Loucy (cell line): ENCODE measurements around the gene POP5.

Experiments used
- H2AFZ ChIP-seq: fragments of 200-600 bp; sonication (generic); 2 replicates; pipeline ENCODE4 v1.6.0; 2016; ENCODE audit warnings: antibody characterized with exemption, mild to moderate bottlenecking, low read length, moderate library complexity
- H3F3A ChIP-seq: fragments of 200-600 bp; 2 replicates; pipeline ENCODE4 v1.6.0; 2016; ENCODE audit warnings: antibody characterized with exemption, low read depth, mild to moderate bottlenecking
- H3K27me3 ChIP-seq: fragments of 200-600 bp; sonication (generic); 2 replicates; pipeline ENCODE4 v1.6.1; 2014; ENCODE audit warnings: low read length, mild to moderate bottlenecking; ENCODE audit not compliant: insufficient read depth, poor library complexity, severe bottlenecking
- H3K36me3 ChIP-seq: fragments of 200-600 bp; sonication (generic); 2 replicates; pipeline ENCODE4 v1.6.1; 2016; ENCODE audit warnings: low read length; ENCODE audit not compliant: insufficient read depth
- H3K4me1 ChIP-seq: fragments of 200-600 bp; sonication (generic); 2 replicates; pipeline ENCODE4 v1.5.1; 2014; ENCODE audit warnings: low read length, mild to moderate bottlenecking; ENCODE audit not compliant: insufficient read depth, poor library complexity, severe bottlenecking
- H3K4me2 ChIP-seq: fragments of 200-600 bp; sonication (generic); 2 replicates; pipeline ENCODE4 v1.6.0; 2014; ENCODE audit warnings: antibody characterized with exemption, low read length, low read depth, mild to moderate bottlenecking; ENCODE audit not compliant: poor library complexity, severe bottlenecking
- H3K4me3 ChIP-seq: fragments of 200-600 bp; sonication (generic); 2 replicates; pipeline ENCODE4 v1.5.1; 2014; ENCODE audit warnings: low read length, mild to moderate bottlenecking, mixed read lengths; ENCODE audit not compliant: poor library complexity, severe bottlenecking
- H3K79me2 ChIP-seq: fragments of 200-600 bp; sonication (generic); 2 replicates; pipeline ENCODE4 v1.6.1; 2014; ENCODE audit warnings: low read length; ENCODE audit not compliant: insufficient read depth
- H3K9ac ChIP-seq: fragments of 200-600 bp; sonication (generic); 2 replicates; pipeline ENCODE4 v1.6.0; 2014; ENCODE audit warnings: mild to moderate bottlenecking, low read depth, low read length, moderate library complexity; ENCODE audit not compliant: poor library complexity, severe bottlenecking
- H3K9me2 ChIP-seq: fragments of 200-600 bp; sonication (generic); replicated peaks from 2 replicates; pipeline ENCODE4 v1.6.1; 2016; ENCODE audit warnings: low read depth, low read length, mixed read lengths
- H3K9me3 ChIP-seq: fragments of 200-600 bp; sonication (generic); 2 replicates; pipeline ENCODE4 v1.6.1; 2014; ENCODE audit warnings: mild to moderate bottlenecking, antibody characterized with exemption, low read length, low read depth; ENCODE audit not compliant: insufficient read depth
- H4K20me1 ChIP-seq: fragments of 200-600 bp; sonication (generic); 2 replicates; pipeline ENCODE4 v1.6.0; 2014; ENCODE audit warnings: antibody characterized with exemption, low read length, mild to moderate bottlenecking; ENCODE audit not compliant: insufficient read depth, poor library complexity, severe bottlenecking
- CTCF ChIP-seq: fragments of 200-600 bp; sonication (generic); conservative IDR thresholded peaks from 2 replicates; pipeline ENCODE4 v1.5.1; 2014; ENCODE audit warnings: mild to moderate bottlenecking, antibody characterized with exemption, low read length
- EZH2phosphoT487 ChIP-seq: fragments of 200-600 bp; IDR thresholded peaks from 2 replicates; pipeline ENCODE4 v1.6.1; 2018; ENCODE audit warnings: antibody characterized with exemption, mild to moderate bottlenecking, moderate library complexity, borderline replicate concordance

The POP5 gene

GRCh38 chr12:120596901-120597300 lies 15.7 kb upstream of the POP5 start:
- no peaks in the 10 kb centered on the region for H3F3A ChIP-seq
- H4K20me1 ChIP-seq = no peaks in the 10 kb centered on the region
- H3K9me2 ChIP-seq = no peaks in the 10 kb centered on the region
- no peaks in the 10 kb centered on the region for H3K9me3 ChIP-seq
- H3K9ac ChIP-seq = no peak overlapping the region
- no peak for TF ChIP-seq CTCF
- TF ChIP-seq EZH2phosphoT487 = no peak
- H3K27me3 ChIP-seq = no peaks in the 10 kb centered on the region
- H3K4me1 ChIP-seq = no peaks in the 10 kb centered on the region
- no peaks in the 10 kb centered on the region for H3K79me2 ChIP-seq
- H2AFZ ChIP-seq = no peak overlapping the region
- no peak overlapping the region for H3K4me3 ChIP-seq
- no peak overlapping the region for H3K4me2 ChIP-seq
- H3K36me3 ChIP-seq = no peaks in the 10 kb centered on the region

- no peaks in the 10 kb centered on the region for H3K4me1 ChIP-seq
- no peak overlapping the region for H3K4me2 ChIP-seq
- H3K9me2 ChIP-seq = no peaks in the 10 kb centered on the region
- H3K79me2 ChIP-seq = no peaks in the 10 kb centered on the region
- H3K36me3 ChIP-seq = no peaks in the 10 kb centered on the region
- no peak overlapping the region for H3K9ac ChIP-seq
- no peaks in the 10 kb centered on the region for H3F3A ChIP-seq
- no peaks in the 10 kb centered on the region for H4K20me1 ChIP-seq
- no peak overlapping the region for H2AFZ ChIP-seq
- no peak overlapping the region for H3K4me3 ChIP-seq
- TF ChIP-seq CTCF = no peak
- no peak for TF ChIP-seq EZH2phosphoT487
- H3K9me3 ChIP-seq = no peaks in the 10 kb centered on the region
- H3K27me3 ChIP-seq = no peaks in the 10 kb centered on the region
Measured at GRCh38 chr12:120592121-120593049, 11.2 kb upstream of the POP5 start.

GRCh38 chr12:120590741-120591407 lies 9.7 kb upstream of the POP5 start:
- Histone ChIP-seq H4K20me1 (no peaks in the 10 kb centered on the region), H3K9me2 (no peaks in the 10 kb centered on the region), H3K36me3 (no peaks in the 10 kb centered on the region), H3K4me3 (no peak overlapping the region), H3K9me3 (no peaks in the 10 kb centered on the region), H3K79me2 (no peaks in the 10 kb centered on the region), H3F3A (no peaks in the 10 kb centered on the region), H3K4me2 (no peak overlapping the region), H3K4me1 (no peaks in the 10 kb centered on the region), H3K27me3 (no peaks in the 10 kb centered on the region), H2AFZ (no peak overlapping the region), H3K9ac (no peak overlapping the region)
- TF ChIP-seq CTCF (no peak), EZH2phosphoT487 (no peak)
